HG03196 (cell line): ENCODE measurements around the gene HRH2.

Experiments
- ATAC-seq: cut with Tn5 transposase; IDR thresholded peaks from one replicate; pipeline ENCODE4 v1.9.1; 2021; ENCODE audit not compliant: unreplicated experiment

Gene HRH2

GRCh38 chr5:175690586-175690985 lies 32.7 kb downstream of the HRH2 start:
- no peak for ATAC-seq

GRCh38 chr5:175691761-175692160 lies 33.9 kb downstream of the HRH2 start:
- ATAC-seq = no peak

GRCh38 chr5:175692235-175692995 lies 34.5 kb downstream of the HRH2 start:
- no peak for ATAC-seq

GRCh38 chr5:175692996-175693710 lies 35.3 kb downstream of the HRH2 start:
- ATAC-seq = no peak

GRCh38 chr5:175693741-175694140 lies 35.9 kb downstream of the HRH2 start:
- no peak for ATAC-seq

- ATAC-seq = no peak
These were observed 36.7 kb downstream of the HRH2 start for GRCh38 chr5:175694371-175695160.

- no peak for ATAC-seq
These were observed 37.6 kb downstream of the HRH2 start for GRCh38 chr5:175695161-175696126.

- ATAC-seq = no peak
These were observed 38.4 kb downstream of the HRH2 start for GRCh38 chr5:175696139-175696854.

GRCh38 chr5:175696855-175697198 lies 39.0 kb downstream of the HRH2 start:
- no peak for ATAC-seq

- no peak for ATAC-seq
These were observed 40.0 kb downstream of the HRH2 start for GRCh38 chr5:175697846-175698245.

- ATAC-seq = no peak
These were observed 40.7 kb downstream of the HRH2 start for GRCh38 chr5:175698401-175699115.

GRCh38 chr5:175700991-175701390 lies 43.1 kb downstream of the HRH2 start:
- no peak for ATAC-seq

- no peak for ATAC-seq
These were observed 43.9 kb downstream of the HRH2 start for GRCh38 chr5:175701797-175702196.

GRCh38 chr5:175706499-175706898 lies 48.6 kb downstream of the HRH2 start:
- no peak for ATAC-seq

GRCh38 chr5:175707751-175708375 lies 50.0 kb downstream of the HRH2 start:
- ATAC-seq = no peak

- ATAC-seq = no peak
These were observed 51.5 kb downstream of the HRH2 start for GRCh38 chr5:175709276-175709781.

- ATAC-seq = no peak
These were observed 52.5 kb downstream of the HRH2 start for GRCh38 chr5:175710326-175710725.

- no peak for ATAC-seq
These were observed 53.2 kb downstream of the HRH2 start for GRCh38 chr5:175711031-175711430.
